22Rv1 (cell line): ENCODE measurements around the gene LTBP1.
A peak's percentile ranks its signal among the peaks of the same experiment; 100 is the strongest.

Source experiments
- H3K27ac ChIP-seq: fragments of 450-650 bp; 2 replicates; pipeline ENCODE4 v1.5.1; 2017
- ZFX ChIP-seq: fragments of 450-650 bp; IDR thresholded peaks from 2 replicates; pipeline ENCODE4 v1.6.1; 2017; ENCODE audit warnings: antibody characterized with exemption, borderline replicate concordance
- TF ChIP-seq, protein P1 (sequence below): fragments of 450-650 bp; IDR thresholded peaks from 2 replicates; pipeline ENCODE4 v1.5.1; 2017; ENCODE audit warnings: mild to moderate bottlenecking

Gene LTBP1

GRCh38 chr2:32923109-32923508, 23.6 kb upstream of the LTBP1 start:
- no peak overlapping the region for H3K27ac ChIP-seq
- TF ChIP-seq ZFX: no peak
- TF ChIP-seq, protein P1, sequence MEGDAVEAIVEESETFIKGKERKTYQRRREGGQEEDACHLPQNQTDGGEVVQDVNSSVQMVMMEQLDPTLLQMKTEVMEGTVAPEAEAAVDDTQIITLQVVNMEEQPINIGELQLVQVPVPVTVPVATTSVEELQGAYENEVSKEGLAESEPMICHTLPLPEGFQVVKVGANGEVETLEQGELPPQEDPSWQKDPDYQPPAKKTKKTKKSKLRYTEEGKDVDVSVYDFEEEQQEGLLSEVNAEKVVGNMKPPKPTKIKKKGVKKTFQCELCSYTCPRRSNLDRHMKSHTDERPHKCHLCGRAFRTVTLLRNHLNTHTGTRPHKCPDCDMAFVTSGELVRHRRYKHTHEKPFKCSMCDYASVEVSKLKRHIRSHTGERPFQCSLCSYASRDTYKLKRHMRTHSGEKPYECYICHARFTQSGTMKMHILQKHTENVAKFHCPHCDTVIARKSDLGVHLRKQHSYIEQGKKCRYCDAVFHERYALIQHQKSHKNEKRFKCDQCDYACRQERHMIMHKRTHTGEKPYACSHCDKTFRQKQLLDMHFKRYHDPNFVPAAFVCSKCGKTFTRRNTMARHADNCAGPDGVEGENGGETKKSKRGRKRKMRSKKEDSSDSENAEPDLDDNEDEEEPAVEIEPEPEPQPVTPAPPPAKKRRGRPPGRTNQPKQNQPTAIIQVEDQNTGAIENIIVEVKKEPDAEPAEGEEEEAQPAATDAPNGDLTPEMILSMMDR: no peak

DNA sequence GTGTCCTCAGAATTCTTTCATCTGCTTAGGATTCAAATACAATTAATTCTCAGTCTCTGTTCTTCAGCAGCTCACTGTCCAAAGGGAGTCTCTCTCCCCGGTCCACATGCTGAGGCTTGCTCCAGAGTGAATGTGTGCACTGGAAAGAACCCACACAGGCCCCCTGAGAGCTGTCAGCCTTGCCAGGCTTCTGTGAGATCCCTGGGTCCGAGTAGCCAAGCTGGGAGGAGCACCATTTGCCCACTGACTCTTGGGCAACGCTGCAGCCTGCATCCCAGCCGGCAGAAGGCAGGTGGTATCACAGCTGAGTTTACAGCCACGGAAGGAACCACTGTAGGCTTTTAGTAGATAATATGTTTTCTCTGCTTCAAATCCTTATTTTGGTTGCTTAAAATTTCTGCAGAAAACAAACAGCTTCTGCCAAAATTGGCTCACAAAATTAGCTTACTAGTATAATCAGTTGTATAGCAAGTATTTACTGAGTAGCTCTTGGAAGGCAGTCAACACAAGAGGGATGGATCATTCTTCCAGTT, 21.4 kb upstream of the LTBP1 start:
- no peak overlapping the region for H3K27ac ChIP-seq
- TF ChIP-seq, protein P1: no peak
- TF ChIP-seq ZFX: no peak

- TF ChIP-seq ZFX: no peak
- TF ChIP-seq, protein P1: no peak
- H3K27ac ChIP-seq: no peak overlapping the region
These were observed 20.6 kb upstream of the LTBP1 start for GRCh38 chr2:32925976-32926707.

DNA sequence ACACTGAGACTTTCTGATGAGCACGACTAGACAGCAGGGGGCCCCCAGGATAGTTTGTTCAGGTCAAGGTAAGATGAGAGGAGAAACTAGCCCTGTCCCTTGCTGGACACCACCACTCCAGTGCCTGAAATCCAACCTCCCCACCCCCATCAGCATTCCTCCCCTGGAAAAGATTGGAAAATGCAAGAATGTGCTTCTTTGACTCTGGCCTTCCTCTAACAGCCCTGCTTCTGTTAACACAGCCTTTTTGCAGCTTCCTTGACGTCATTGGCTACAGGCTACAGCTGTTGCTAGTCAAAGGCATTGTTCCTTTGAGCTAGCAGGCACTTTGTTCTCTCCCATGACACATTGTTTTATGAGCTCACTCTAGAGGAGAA, 20.1 kb upstream of the LTBP1 start:
- TF ChIP-seq, protein P1: no peak
- no peak for TF ChIP-seq ZFX

GRCh38 chr2:32930436-32930835, 16.3 kb upstream of the LTBP1 start:
- no peak overlapping the region for H3K27ac ChIP-seq
- no peak for TF ChIP-seq ZFX
- TF ChIP-seq, protein P1: no peak

More for the DNA sequence above, 20.1 kb upstream of the LTBP1 start:
- no peak overlapping the region for H3K27ac ChIP-seq

DNA sequence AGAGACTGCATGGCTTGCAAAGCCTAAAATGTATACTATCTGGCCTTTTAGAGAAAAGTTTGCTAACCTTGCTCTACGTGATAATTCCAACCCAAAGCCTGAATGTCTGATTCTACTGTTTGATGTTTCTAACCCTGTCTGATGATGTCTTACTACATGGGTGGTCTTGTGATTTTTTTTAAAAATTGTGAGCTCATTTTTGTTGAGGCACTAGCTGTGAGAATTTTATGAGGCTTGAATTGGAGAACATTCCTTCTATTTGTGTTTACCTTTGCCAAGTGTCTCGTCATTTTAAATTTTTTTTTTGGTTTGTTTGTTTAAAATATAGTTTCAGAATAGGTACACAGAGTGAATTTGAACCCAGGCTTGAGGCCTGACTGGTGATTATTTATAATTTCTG, 15.2 kb upstream of the LTBP1 start:
- TF ChIP-seq, protein P1: no peak
- no peak for TF ChIP-seq ZFX
- peak overlapping the region; percentile 61 for H3K27ac ChIP-seq

DNA sequence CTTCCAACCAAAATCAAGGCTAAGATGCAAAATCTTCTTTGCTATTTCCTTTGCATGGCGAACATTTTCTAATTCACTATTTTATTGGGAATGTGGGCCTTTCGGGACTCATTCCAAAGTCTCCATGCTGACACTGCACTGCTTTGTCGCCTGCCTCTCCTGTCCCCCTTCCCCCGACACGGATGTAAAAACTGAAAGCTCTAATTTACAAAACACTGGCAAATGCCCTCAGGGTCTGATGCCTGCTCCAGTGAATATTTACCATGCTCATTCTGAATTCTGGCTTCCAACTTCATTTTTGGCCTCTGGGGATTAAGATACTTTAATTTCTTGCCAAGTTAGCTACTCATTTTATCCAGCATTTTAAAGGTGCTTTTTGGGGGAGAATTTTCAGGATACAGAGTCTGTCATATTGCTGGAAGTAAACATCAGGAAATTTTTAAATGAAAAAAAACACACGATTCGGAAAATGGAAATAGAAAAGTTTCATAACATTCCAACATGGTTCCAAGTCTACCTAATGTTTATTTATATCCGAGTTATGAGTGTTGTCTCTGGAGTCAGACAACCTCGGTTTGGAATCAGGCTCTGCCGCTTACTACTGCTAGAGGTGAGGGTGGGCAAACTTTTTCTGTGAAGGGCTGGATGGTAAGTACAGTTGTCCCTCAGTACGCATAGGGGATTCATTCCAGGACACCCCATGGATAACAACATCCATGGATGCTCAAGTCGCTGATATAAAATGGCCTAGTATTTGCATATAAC, 14.6 kb upstream of the LTBP1 start:
- no peak for TF ChIP-seq ZFX
- TF ChIP-seq, protein P1: no peak
- H3K27ac ChIP-seq: peak overlapping the region; percentile 61
